ENCODE data around the gene YBX3.

The YBX3 gene

GRCh38 chr12:10721651-10722501 is 1.2 kb downstream of the YBX3 start:
- peak; percentile 98 for DNase-seq (ENCODE audit: low read depth)

- DNase-seq (ENCODE audit: low read depth) = peak; percentile 8
Measured at GRCh38 chr12:10720974-10721650, 2.0 kb downstream of the YBX3 start.

GRCh38 chr12:10719482-10719881 is 3.6 kb downstream of the YBX3 start:
- no peak for DNase-seq (ENCODE audit: low read depth)

GRCh38 chr12:10718279-10718821 is 4.8 kb downstream of the YBX3 start:
- peak; percentile 82 for DNase-seq (ENCODE audit: low read depth)

- no peak for DNase-seq (ENCODE audit: low read depth)
Measured at GRCh38 chr12:10717410-10717809, 5.7 kb downstream of the YBX3 start.

GRCh38 chr12:10716704-10717315 is 6.3 kb downstream of the YBX3 start:
- DNase-seq (ENCODE audit: low read depth) = peak; percentile 80

GRCh38 chr12:10716277-10716676 is 6.8 kb downstream of the YBX3 start:
- DNase-seq (ENCODE audit: low read depth) = no peak

- no peak for DNase-seq (ENCODE audit: low read depth)
Measured at GRCh38 chr12:10715491-10715890, 7.6 kb downstream of the YBX3 start.

- DNase-seq (ENCODE audit: low read depth) = no peak
Measured at GRCh38 chr12:10709808-10710207, 13.3 kb downstream of the YBX3 start.

- no peak for DNase-seq (ENCODE audit: low read depth)
Measured at GRCh38 chr12:10708862-10709261, 14.3 kb downstream of the YBX3 start.

GRCh38 chr12:10705655-10706054 is 17.5 kb downstream of the YBX3 start:
- DNase-seq (ENCODE audit: low read depth) = peak; percentile 83

GRCh38 chr12:10701843-10702242 is 21.3 kb downstream of the YBX3 start:
- DNase-seq (ENCODE audit: low read depth) = no peak

- peak; percentile 60 for DNase-seq (ENCODE audit: low read depth)
Measured at GRCh38 chr12:10701131-10701681, 21.9 kb downstream of the YBX3 start.

GRCh38 chr12:10700581-10700980 is 22.5 kb downstream of the YBX3 start:
- DNase-seq (ENCODE audit: low read depth) = no peak

GRCh38 chr12:10697862-10698261 is 25.3 kb downstream of the YBX3 start:
- DNase-seq (ENCODE audit: low read depth) = no peak

GRCh38 chr12:10697156-10697555 is 26.0 kb downstream of the YBX3 start:
- no peak for DNase-seq (ENCODE audit: low read depth)

- no peak for DNase-seq (ENCODE audit: low read depth)
Measured at GRCh38 chr12:10690906-10691305, 32.2 kb downstream of the YBX3 start.

- no peak for DNase-seq (ENCODE audit: low read depth)
Measured at GRCh38 chr12:10689146-10689545, 34.0 kb downstream of the YBX3 start.

GRCh38 chr12:10688042-10688441 is 35.1 kb downstream of the YBX3 start:
- DNase-seq (ENCODE audit: low read depth) = no peak

GRCh38 chr12:10673659-10674384 is 49.3 kb downstream of the YBX3 start, which contains the start of gene STYK1:
Gene STYK1 (minus strand): TSS chr12:10674052. CDS start chr12:10634618, 39,434 bp downstream.
- peak; percentile 4 for DNase-seq (ENCODE audit: low read depth)

GRCh38 chr12:10672231-10672868 is 50.8 kb downstream of the YBX3 start:
- DNase-seq (ENCODE audit: low read depth) = no peak

Measured in fibroblast of gingiva (primary cell).